Thyroid gland (tissue), 4 donors: ENCODE measurements around the gene DSP.

Source experiments
- POLR2A ChIP-seq, 2 donors: fragments of 450-650 bp; IDR thresholded peaks; one replicate each; pipeline ENCODE4 v1.6.1; 2017; ENCODE audit warnings: antibody characterized with exemption in 2 of 2, mild to moderate bottlenecking in 2 of 2, moderate library complexity in 1 of 2
- TF ChIP-seq, protein P1 (sequence below), 6 experiments: fragments of 200-600 bp in 3 of 6; fragments of 450-650 bp in 3 of 6; sonication (generic) in 3 of 6; IDR thresholded peaks; one replicate each; pipeline ENCODE4 v1.5.1; 2016 to 2019; ENCODE audit warnings: antibody characterized with exemption in 6 of 6, mild to moderate bottlenecking in 2 of 6, inconsistent platforms in 1 of 6, moderate library complexity in 1 of 6

- TF ChIP-seq, protein P1, sequence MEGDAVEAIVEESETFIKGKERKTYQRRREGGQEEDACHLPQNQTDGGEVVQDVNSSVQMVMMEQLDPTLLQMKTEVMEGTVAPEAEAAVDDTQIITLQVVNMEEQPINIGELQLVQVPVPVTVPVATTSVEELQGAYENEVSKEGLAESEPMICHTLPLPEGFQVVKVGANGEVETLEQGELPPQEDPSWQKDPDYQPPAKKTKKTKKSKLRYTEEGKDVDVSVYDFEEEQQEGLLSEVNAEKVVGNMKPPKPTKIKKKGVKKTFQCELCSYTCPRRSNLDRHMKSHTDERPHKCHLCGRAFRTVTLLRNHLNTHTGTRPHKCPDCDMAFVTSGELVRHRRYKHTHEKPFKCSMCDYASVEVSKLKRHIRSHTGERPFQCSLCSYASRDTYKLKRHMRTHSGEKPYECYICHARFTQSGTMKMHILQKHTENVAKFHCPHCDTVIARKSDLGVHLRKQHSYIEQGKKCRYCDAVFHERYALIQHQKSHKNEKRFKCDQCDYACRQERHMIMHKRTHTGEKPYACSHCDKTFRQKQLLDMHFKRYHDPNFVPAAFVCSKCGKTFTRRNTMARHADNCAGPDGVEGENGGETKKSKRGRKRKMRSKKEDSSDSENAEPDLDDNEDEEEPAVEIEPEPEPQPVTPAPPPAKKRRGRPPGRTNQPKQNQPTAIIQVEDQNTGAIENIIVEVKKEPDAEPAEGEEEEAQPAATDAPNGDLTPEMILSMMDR (IDR thresholded peaks at IDR 0.05) = no peak
- no peak for TF ChIP-seq POLR2A (IDR thresholded peaks at IDR 0.05)
Measured at GRCh38 chr6:7621761-7622160, 80.3 kb downstream of the DSP start.
